Vagina (tissue), 2 donors: ENCODE measurements around the gene NCOA7. TPM values are rescaled to one million over a fixed set of nuclear protein-coding genes. Genes with fewer than 3 reads are reported as not detected.
A peak's percentile ranks its signal among the peaks of the same experiment; 100 is the strongest.

ENCODE experiments used
- DNase-seq, 2 donors: peaks; one replicate each; pipeline ENCODE4 v3.0.0-alpha.2; 2017; ENCODE audit errors: extremely low spot score in 2 of 2
- H3K27ac ChIP-seq: fragments of 200-600 bp; sonication (generic); one replicate; pipeline ENCODE4 v1.5.1; 2019
- H3K27me3 ChIP-seq: fragments of 200-600 bp; sonication (generic); one replicate; pipeline ENCODE4 v1.5.1; 2019
- H3K36me3 ChIP-seq, 2 donors: fragments of 200-600 bp; sonication (generic); one replicate each; pipeline ENCODE4 v1.5.1; 2017 to 2019
- H3K4me1 ChIP-seq: fragments of 200-600 bp; sonication (generic); one replicate; pipeline ENCODE4 v1.5.1; 2019
- H3K4me3 ChIP-seq, 2 donors: fragments of 200-600 bp; sonication (generic); 1 replicate in 1 of 2; 2 replicates in 1 of 2; pipeline ENCODE4 v1.5.1; 2016 to 2019
- H3K9me3 ChIP-seq: fragments of 200-600 bp; sonication (generic); one replicate; pipeline ENCODE4 v1.5.1; 2019
- POLR2A ChIP-seq, 2 donors: fragments of 450-650 bp; IDR thresholded peaks; one replicate each; pipeline ENCODE4 v1.6.1; 2017; ENCODE audit warnings: antibody characterized with exemption in 2 of 2, mild to moderate bottlenecking in 2 of 2, moderate library complexity in 2 of 2
- POLR2AphosphoS5 ChIP-seq, 2 donors: sonication (generic); formaldehyde crosslinking; IDR thresholded peaks; one replicate each; pipeline ENCODE4 v1.9.0; 2017; ENCODE audit warnings: antibody characterized with exemption in 2 of 2, mild to moderate bottlenecking in 2 of 2, low read depth in 1 of 2; ENCODE audit not compliant: insufficient read depth in 1 of 2
- intact Hi-C: fragments of 100-400 bp; cut with DNase I; formaldehyde crosslinking; loops from one replicate; pipeline ENCODE4 v1.15.1; 2023
- total RNA-seq: library from RNA; depleted of rRNA; stranded (reverse); fragments of >200 nt; gene quantifications from one replicate; pipeline ENCODE4 v1.2.3, GENCODE V29; 2016
- TF ChIP-seq, protein P1 (sequence below), 3 experiments: fragments of 450-650 bp in 2 of 3; fragments of 200-600 bp in 1 of 3; sonication (generic) in 1 of 3; IDR thresholded peaks; one replicate each; pipeline ENCODE4 v1.5.1; 2017 to 2019; ENCODE audit warnings: antibody characterized with exemption in 3 of 3, mild to moderate bottlenecking in 2 of 3, moderate library complexity in 2 of 3

The NCOA7 gene
- total RNA-seq, 1 donor from 2014 or later, result 48.6 TPM

DNA sequence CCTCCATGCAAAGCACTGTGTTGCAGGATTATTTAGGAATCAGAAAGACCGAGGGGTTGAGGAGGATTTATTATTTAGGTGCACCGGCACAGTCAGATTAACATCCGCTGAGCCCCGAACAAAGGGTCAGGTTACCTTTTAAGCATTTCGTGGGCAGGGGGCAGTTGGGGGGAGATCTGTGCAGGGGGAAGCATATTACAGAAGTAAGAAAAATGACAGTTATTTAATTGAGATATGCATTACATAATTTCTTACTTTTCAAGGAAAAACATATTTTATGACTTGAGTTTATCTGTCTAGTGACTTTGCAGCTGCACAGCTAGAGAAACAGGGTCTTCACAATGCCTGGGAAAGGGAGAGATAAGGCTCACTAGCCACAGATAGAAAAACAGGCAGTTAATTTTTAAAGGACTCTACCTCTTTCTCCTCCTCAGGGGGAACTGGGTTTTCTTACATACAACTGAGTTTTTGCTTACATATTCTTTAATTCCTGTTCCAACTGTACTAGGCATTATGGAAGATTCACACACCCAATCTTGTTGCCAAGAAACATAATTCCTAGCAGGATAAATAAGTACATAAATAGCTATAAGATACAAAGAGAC lies 164.1 kb downstream of the NCOA7 start:
- H3K4me1 ChIP-seq, result peaks cover 32% of the 10 kb centered on the region
- no peak for DNase-seq
- H3K36me3 ChIP-seq, result no peaks in the 10 kb centered on the region
- H3K27ac ChIP-seq, result no peak overlapping the region
- no peaks in the 10 kb centered on the region for H3K27me3 ChIP-seq
- intact Hi-C loops, result loop anchor here (5.0 kb wide), 1 partner anchor 173 kb away; no protein-coding TSS in a partner anchor
- TF ChIP-seq POLR2A (IDR thresholded peaks at IDR 0.05), result no peak
- TF ChIP-seq POLR2AphosphoS5 (IDR thresholded peaks at IDR 0.05; ENCODE audit: insufficient read depth in 1 of 2, low read depth in 1 of 2), result no peak
- TF ChIP-seq, protein P1, sequence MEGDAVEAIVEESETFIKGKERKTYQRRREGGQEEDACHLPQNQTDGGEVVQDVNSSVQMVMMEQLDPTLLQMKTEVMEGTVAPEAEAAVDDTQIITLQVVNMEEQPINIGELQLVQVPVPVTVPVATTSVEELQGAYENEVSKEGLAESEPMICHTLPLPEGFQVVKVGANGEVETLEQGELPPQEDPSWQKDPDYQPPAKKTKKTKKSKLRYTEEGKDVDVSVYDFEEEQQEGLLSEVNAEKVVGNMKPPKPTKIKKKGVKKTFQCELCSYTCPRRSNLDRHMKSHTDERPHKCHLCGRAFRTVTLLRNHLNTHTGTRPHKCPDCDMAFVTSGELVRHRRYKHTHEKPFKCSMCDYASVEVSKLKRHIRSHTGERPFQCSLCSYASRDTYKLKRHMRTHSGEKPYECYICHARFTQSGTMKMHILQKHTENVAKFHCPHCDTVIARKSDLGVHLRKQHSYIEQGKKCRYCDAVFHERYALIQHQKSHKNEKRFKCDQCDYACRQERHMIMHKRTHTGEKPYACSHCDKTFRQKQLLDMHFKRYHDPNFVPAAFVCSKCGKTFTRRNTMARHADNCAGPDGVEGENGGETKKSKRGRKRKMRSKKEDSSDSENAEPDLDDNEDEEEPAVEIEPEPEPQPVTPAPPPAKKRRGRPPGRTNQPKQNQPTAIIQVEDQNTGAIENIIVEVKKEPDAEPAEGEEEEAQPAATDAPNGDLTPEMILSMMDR (IDR thresholded peaks at IDR 0.05), result no peak
- H3K9me3 ChIP-seq, result no peaks in the 10 kb centered on the region
- H3K4me3 ChIP-seq, result no peak overlapping the region

DNA sequence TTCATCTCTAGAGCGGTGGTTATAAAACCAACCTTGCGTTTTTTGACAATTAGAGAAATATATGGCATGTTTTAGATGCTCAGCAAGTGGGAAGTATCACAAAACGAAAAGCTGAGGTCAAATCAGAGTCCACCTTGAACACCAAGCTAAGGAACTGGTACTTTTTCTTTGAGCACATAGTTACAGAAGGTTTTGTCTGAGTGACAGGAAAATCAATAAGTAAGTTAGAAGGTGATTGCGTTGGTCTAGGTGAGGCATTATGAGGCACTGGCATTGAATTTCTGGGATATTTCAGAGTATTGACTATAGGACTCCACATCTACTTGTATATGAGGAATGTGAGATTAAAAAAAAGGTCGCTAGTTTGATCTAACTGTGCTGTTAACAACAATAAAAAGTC lies 165.2 kb downstream of the NCOA7 start:
- Histone ChIP-seq H3K36me3 (no peaks in the 10 kb centered on the region), H3K9me3 (no peaks in the 10 kb centered on the region), H3K27ac (peak overlapping the region; percentile 96), H3K4me1 (peaks cover 37% of the 10 kb centered on the region), H3K4me3 (peak overlapping the region; percentile 78 to 88), H3K27me3 (no peaks in the 10 kb centered on the region)
- intact Hi-C loops, result loop anchor here (5.0 kb wide), 1 partner anchor 174 kb away; no protein-coding TSS in a partner anchor
- no peak for TF ChIP-seq POLR2AphosphoS5 (IDR thresholded peaks at IDR 0.05; ENCODE audit: insufficient read depth in 1 of 2, low read depth in 1 of 2)
- TF ChIP-seq, protein P1 (IDR thresholded peaks at IDR 0.05), result no peak
- no peak for TF ChIP-seq POLR2A (IDR thresholded peaks at IDR 0.05)
- DNase-seq, result no peak

DNA sequence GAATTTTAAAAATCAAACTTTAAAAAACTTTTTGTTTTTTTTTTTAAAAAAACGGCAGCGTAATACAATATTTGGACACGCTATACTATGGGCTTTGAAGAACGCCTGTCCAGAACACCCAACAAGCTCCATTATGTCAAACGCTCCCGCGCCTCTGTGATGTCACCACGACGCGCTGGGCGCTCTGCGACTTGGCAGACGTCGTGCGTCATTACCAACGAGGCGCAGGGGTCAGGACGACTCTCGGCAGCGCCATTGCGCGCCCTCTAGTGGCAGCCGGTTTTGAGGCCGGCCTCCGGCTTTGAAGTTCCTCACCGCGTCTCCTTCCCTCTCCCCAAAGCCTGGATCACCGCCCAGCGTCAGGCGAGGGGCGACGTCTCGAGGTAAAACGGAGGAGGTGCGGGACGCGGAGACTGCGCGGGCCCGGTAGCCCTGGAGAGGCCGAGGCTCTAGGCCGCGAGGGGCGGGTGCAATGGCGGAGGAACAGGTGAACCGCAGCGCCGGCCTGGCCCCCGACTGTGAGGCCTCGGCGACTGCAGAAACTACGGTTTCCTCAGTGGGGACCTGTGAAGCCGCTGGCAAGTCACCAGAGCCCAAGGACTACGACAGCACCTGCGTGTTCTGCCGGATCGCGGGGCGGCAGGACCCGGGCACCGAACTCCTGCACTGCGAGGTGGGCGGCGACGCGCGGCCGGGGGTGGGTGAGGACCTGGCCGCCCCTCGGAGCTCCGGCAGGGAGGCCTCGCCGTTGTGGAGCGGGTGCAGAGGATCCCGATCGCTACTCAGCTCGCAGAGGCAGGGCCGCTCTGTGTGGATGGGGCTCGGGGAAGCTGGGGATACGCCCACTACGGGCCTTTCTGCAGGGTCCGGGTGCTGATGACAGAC lies 166.0 kb downstream of the NCOA7 start, which contains the start of gene HINT3:
HINT3 (plus strand) TSS at position 265 of the 885 bp plus-strand sequence; CDS start at position 473, 208 bp downstream.
- intact Hi-C loops, result loop anchor here (5.0 kb wide), 1 partner anchor 174 kb away; no protein-coding TSS in a partner anchor
- peak in 1 of 2 donors; percentile 96 for DNase-seq
- TF ChIP-seq, protein P1 (IDR thresholded peaks at IDR 0.05), result peak; percentile 95 to 99 (median 97)
- TF ChIP-seq POLR2A (IDR thresholded peaks at IDR 0.05), result peak in 1 of 2 donors; percentile 15
- peak; percentile 90 to 94 for TF ChIP-seq POLR2AphosphoS5 (IDR thresholded peaks at IDR 0.05; ENCODE audit: insufficient read depth in 1 of 2, low read depth in 1 of 2)
- Histone ChIP-seq H3K36me3 (no peaks in the 10 kb centered on the region), H3K27me3 (no peaks in the 10 kb centered on the region), H3K27ac (peak within 1 kb of the TSS; percentile 96), H3K9me3 (no peaks in the 10 kb centered on the region), H3K4me3 (peak within 1 kb of the TSS; percentile 78 to 88), H3K4me1 (peaks cover 37% of the 10 kb centered on the region)

DNA sequence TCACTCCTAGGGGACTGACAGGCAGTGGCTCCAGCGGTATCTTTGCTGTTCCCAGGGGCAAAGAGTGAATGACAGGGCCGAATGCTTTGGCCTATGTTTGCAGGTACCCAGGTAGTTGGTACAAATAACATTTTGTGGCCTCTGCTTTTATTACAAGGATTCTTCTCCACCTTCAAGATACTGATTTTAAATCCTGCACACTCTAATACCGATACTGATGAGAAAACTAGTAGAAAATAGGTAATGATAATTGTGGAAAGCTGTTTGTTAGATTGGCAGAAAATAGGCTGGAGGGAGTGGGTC lies 166.6 kb downstream of the NCOA7 start:
- no peaks in the 10 kb centered on the region for H3K27me3 ChIP-seq
- no peaks in the 10 kb centered on the region for H3K9me3 ChIP-seq
- H3K27ac ChIP-seq, result peak overlapping the region; percentile 96
- H3K36me3 ChIP-seq, result no peaks in the 10 kb centered on the region
- H3K4me1 ChIP-seq, result peaks cover 37% of the 10 kb centered on the region
- TF ChIP-seq POLR2AphosphoS5 (IDR thresholded peaks at IDR 0.05; ENCODE audit: insufficient read depth in 1 of 2, low read depth in 1 of 2), result no peak
- TF ChIP-seq, protein P1 (IDR thresholded peaks at IDR 0.05), result no peak
- TF ChIP-seq POLR2A (IDR thresholded peaks at IDR 0.05), result no peak
- H3K4me3 ChIP-seq, result peak overlapping the region; percentile 78 to 88
- intact Hi-C loops, result loop anchor here (5.0 kb wide), 1 partner anchor 175 kb away; no protein-coding TSS in a partner anchor
- no peak for DNase-seq
